Activated T-cell treated with anti-CD3 and anti-CD28 coated beads, Interleukin-2, amount 50 U/mL, for 72 hours (primary cell): ENCODE data around the gene CFAP119. TPM values are rescaled to one million over a fixed set of nuclear protein-coding genes. Genes with fewer than 3 reads are reported as not detected.
"Not testable (repeated sequence)": the region's sequence is repeated elsewhere in the genome, so short reads cannot be mapped to it uniquely, and the experiment has no call there.

ENCODE experiments used
- ATAC-seq, 2 donors: fragments of 150-1000 bp; cut with Tn5 transposase; replicated peaks in 1 of 2; 2 replicates each; pipeline ENCODE4 v1.10.0; 2021; ENCODE audit warnings: moderate library complexity in 2 of 2, mild to moderate bottlenecking in 1 of 2
- DNase-seq, 2 donors: peaks; one replicate each; pipeline ENCODE4 v3.0.0; 2021 to 2022; ENCODE audit warnings: mixed read lengths in 1 of 2
- H3K27ac Mint-ChIP-seq: one replicate; pipeline ENCODE4 v1.8.0; 2022; ENCODE audit warnings: mild to moderate bottlenecking, moderate library complexity, mixed read lengths
- H3K27me3 Mint-ChIP-seq: one replicate; pipeline ENCODE4 v1.8.0; 2022; ENCODE audit warnings: low read depth, mixed read lengths
- H3K36me3 Mint-ChIP-seq, 2 donors: one replicate each; pipeline ENCODE4 v1.8.0; 2022; ENCODE audit warnings: mixed read lengths in 2 of 2, mild to moderate bottlenecking in 1 of 2; ENCODE audit not compliant: insufficient read depth in 2 of 2
- H3K4me1 Mint-ChIP-seq: one replicate; pipeline ENCODE4 v1.8.0; 2022; ENCODE audit warnings: low read depth, mixed read lengths
- H3K4me3 Mint-ChIP-seq, 2 donors: one replicate each; pipeline ENCODE4 v1.8.0; 2022; ENCODE audit warnings: mild to moderate bottlenecking in 2 of 2, mixed read lengths in 2 of 2, moderate library complexity in 2 of 2
- H3K9me3 Mint-ChIP-seq, 2 donors: one replicate each; pipeline ENCODE4 v1.8.0; 2022; ENCODE audit warnings: mixed read lengths in 2 of 2
- total RNA-seq, 2 donors: library from RNA; stranded (reverse); gene quantifications; one replicate each; pipeline ENCODE4 v1.2.3, GENCODE V29; 2022

CFAP119 gene
- total RNA-seq, result 1 to 10 TPM; 3.2 to 4.7 TPM

DNA sequence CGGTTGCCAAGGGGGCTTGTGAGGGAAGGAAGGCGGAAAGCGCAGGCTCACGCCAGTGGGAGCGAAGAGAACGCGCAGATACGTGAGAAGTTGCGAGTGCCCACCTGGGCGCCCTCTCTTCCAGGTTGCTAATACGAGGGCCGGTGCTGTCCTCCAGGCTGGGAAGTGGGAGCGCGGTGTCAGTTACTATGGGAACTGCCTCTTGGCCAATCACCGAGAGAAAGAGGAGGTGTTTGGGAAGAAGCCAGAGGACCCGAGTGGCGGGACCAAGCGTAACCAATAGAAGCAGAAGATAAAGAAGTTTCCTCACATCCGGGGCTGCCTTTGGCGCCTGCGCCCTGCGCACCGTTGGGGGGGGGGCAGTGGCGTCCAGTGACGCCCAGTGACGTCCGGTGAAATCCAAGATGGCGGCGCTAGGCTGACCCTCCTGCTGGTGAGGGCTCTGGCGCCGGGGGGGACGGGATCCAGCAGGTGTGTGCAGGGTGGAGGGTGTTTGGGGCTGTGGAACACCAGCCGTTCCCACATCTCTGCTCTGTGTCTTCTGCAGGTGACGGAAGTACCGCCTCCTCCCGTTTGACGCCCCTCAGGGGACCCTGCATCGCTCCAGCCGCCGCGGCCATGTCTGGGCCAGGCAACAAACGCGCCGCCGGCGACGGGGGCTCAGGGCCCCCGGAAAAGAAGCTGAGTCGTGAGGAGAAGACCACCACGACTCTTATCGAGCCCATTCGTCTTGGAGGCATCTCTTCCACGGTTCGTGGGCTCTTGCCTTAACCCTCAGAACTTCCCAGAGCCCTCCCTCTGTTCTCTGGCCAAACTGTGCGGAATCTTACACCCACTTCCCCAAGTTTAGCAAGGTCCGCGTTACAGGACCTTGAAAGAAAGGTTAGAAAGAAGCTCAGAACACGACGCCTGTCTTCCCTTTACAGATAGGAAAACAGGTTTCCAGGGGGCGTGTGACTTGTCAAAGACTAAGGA is at the start of gene CFAP119, which contains the start of gene RNF40:
Gene CFAP119, minus strand, starts transcription at position 135 of the 975 bp plus-strand sequence. CDS start 314 bp downstream, outside the sequence.
Gene RNF40, plus strand, starts transcription at position 395 of the 975 bp plus-strand sequence. Its CDS starts 224 bp downstream, at position 619.
- DNase-seq (peak; percentile 95 to 96), ATAC-seq (peak; percentile 94 to 97)
- Mint-ChIP-seq H3K27me3 (no peaks in the 10 kb centered on the region), H3K4me3 (peak within 1 kb of the TSS; percentile 93 to 97), H3K4me1 (peaks cover 28% of the 10 kb centered on the region), H3K9me3 (no peaks in the 10 kb centered on the region), H3K36me3 (peaks cover 3 to 16% of the 10 kb centered on the region in 2 donors), H3K27ac (peak within 1 kb of the TSS; percentile 93)

DNA sequence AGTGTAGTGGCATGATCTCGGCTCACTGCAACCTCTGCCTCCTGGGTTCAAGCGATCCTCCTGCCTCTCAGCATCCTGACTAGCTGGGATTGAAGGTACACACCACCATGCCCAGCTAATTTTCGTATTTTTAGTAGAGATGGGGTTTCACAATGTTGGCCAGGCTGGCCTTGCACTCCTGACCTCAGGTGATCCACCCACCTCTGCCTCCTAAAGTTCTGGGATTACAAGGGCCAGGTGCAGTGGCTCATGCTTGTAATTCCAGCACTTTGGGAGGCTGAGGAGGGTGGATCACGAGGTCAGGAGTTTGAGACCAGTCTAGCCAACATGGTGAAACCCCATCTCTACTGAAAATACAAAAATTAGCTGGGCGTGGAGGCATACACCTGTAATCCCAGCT is 47.8 kb upstream of the CFAP119 start:
- H3K9me3 Mint-ChIP-seq, result not testable (repeated sequence)

DNA sequence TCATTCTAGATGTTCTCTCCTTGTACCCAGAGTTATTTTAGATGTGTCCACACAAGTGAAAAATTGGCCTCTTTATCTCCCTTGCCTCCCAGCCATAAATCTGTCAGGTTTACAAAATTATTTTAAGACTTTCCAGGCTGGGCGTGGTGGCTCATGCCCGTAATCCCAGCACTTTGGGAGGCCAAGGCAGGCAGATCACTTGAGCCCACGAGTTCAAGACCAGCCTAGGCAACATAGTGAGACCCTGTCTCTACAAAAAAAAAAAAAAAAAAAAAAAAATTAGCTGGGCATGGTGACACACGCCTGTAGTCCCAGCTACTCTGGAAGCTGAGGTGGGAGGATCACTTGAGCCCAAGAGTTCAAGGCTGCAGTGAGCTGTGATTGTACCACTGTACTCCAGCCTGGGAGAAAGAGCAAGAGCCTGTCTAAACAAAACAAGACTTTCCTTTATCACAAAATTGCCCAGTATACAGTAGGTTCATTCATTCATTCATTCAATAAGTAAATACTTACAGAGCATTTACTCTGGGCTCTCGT is 47.1 kb upstream of the CFAP119 start:
- peaks cover 28% of the 10 kb centered on the region for H3K4me1 Mint-ChIP-seq
- not testable (repeated sequence) for H3K27ac Mint-ChIP-seq, H3K36me3 Mint-ChIP-seq, H3K4me3 Mint-ChIP-seq, ATAC-seq, H3K27me3 Mint-ChIP-seq, H3K9me3 Mint-ChIP-seq, DNase-seq

More for the DNA sequence above, 47.8 kb upstream of the CFAP119 start:
- H3K27me3 Mint-ChIP-seq, H3K27ac Mint-ChIP-seq, H3K4me3 Mint-ChIP-seq, DNase-seq, H3K36me3 Mint-ChIP-seq, ATAC-seq: not testable (repeated sequence)
- H3K4me1 Mint-ChIP-seq, result peaks cover 31% of the 10 kb centered on the region

DNA sequence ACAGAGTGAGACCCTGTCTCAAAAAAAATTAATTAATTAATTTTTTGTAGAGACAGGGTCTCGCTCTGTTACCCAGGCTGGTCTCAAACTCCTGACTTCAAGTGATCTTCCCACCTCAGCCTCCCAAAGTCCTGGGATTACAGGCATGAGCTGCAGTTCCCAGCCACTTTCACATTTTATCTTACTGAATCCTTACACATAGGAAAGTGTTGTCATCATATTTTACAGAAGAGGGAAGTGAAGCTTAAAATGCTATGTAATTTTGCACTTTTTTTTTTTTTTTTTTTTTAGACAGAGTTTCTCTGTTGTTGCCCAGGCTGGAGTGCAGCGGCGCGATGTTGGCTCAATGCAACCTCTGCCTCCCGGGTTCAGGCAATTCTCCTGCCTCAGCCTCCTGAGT is 46.3 kb upstream of the CFAP119 start:
- Mint-ChIP-seq H3K4me1 (peaks cover 25% of the 10 kb centered on the region), H3K4me3 (no peak overlapping the region), H3K9me3 (no peaks in the 10 kb centered on the region), H3K36me3 (no peaks in the 10 kb centered on the region), H3K27ac (no peak overlapping the region), H3K27me3 (peaks cover 7% of the 10 kb centered on the region)
- no peak for ATAC-seq
- DNase-seq, result no peak

DNA sequence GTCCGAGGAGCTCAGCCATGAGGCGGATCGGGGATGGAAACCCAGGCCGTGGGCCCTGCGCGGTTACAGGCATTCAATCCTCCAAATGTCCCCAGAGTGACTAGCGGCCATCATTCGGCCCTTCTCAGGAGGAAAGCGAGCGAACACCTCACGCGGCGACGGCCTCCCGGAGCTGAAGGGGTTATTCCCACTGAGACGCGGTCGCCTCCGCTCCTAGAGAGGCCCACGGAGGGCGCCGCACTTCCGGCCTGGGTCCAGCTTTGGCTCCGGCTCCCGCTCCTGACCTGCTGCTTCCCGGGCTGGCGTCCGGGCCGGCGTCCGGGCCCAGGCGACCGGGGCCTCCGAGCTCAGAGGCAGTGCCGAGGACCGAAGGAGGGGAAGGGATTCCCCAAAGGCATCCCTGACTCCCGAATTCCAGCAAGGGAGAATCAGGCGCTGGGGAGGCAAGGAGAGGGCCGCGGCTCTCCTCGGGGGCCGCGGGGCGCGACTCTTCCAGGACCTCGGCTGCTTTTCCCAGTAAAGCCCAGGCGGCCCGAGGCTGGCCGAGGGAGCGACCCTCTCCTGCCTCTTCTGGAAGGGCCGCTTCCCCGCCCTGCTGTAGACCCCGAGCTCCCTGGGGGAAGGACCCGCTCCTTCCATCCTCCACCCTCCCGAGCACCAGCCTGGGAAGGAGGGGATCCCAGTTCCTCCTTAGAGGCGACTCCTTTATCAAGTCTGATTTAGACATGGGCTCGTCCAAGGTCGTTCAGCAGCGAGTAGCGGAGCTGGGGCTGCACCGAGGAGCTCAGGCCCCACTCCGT is 43.7 kb upstream of the CFAP119 start:
- peaks cover 7% of the 10 kb centered on the region for H3K27me3 Mint-ChIP-seq
- peak; percentile 57 to 69 for DNase-seq
- no peaks in the 10 kb centered on the region for H3K36me3 Mint-ChIP-seq
- peak; percentile 74 to 91 for ATAC-seq
- no peaks in the 10 kb centered on the region for H3K9me3 Mint-ChIP-seq
- H3K4me1 Mint-ChIP-seq, result peaks cover 30% of the 10 kb centered on the region
- peak overlapping the region; percentile 69 to 83 for H3K4me3 Mint-ChIP-seq
- peak overlapping the region; percentile 38 for H3K27ac Mint-ChIP-seq

DNA sequence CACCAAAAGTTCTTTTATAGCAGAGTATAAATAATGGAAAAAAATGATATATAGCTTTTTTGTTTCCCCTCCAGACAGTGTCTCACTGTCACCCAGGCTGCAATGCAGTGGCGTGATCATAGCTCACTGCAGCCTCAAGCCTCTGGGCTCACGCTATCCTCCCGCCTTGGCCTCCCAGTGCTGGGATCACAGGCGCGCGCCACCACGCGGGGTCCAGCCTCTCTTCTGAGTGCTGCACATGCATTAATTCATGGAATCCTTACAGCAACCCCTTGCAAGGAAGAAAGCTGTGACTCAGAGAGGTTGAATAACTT is 43.2 kb upstream of the CFAP119 start:
- peaks cover 7% of the 10 kb centered on the region for H3K27me3 Mint-ChIP-seq
- no peaks in the 10 kb centered on the region for H3K36me3 Mint-ChIP-seq
- ATAC-seq (peak; percentile 21 to 32), DNase-seq (peak; percentile 13 to 15)
- H3K27ac Mint-ChIP-seq, result peak overlapping the region; percentile 38
- peak overlapping the region; percentile 69 to 83 for H3K4me3 Mint-ChIP-seq
- H3K9me3 Mint-ChIP-seq, result no peaks in the 10 kb centered on the region
- peaks cover 30% of the 10 kb centered on the region for H3K4me1 Mint-ChIP-seq

DNA sequence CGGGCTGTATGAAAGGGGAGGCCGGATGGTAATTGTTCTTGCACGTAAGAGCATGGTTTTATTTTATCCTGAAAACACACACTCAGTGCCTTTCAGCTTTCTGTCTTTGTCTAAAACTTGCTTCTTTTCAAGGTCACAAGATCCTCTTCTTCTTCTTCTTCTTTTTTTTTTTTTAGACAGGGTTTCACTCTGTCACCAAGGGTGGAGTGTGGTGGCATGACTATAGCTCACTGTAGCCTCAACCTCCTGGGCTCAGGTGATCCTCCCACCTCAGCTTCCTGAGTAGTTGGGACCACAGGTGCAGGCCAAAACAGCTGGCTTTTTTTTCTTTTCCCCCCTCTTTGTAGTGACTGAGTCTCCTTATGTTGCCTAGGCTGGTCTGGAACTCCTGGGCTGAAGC is 41.1 kb upstream of the CFAP119 start:
- no peak overlapping the region for H3K27ac Mint-ChIP-seq

DNA sequence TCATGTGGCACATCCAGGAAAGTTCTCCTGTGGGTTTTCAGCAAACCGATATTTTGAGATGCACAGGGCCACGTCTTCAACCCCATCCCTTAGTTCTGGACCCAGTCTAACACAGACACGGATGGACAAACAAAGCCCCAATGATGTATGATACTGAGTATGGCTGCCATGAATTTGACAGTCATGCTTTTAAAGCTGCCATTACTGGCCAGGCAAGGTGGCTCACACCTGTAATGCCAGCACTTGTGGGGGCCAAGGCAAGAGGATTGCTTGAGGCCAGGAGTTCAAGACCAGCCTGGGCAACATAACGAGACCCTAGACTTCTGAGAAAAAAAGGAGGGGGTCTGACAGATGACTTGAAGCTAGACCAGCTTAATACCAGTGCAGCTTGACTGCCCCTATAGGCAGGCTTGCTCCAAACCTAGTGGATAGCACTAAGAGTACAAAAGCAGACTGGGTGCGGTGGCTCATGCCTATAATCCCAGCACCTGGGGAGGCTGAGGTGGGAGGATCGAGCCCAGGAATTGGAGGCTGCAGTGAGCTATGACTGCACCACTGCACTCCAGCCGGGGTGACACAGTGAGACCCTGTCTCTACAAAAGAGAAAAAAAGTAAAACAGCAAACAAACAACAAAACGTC is 35.9 kb upstream of the CFAP119 start:
- Mint-ChIP-seq H3K27ac (no peak overlapping the region), H3K36me3 (no peaks in the 10 kb centered on the region), H3K4me3 (no peak overlapping the region), H3K27me3 (no peaks in the 10 kb centered on the region), H3K9me3 (no peaks in the 10 kb centered on the region), H3K4me1 (peaks cover 2% of the 10 kb centered on the region)
- ATAC-seq, result no peak
- no peak for DNase-seq

More for the DNA sequence above, 41.1 kb upstream of the CFAP119 start:
- H3K27me3 Mint-ChIP-seq, result peaks cover 7% of the 10 kb centered on the region
- H3K4me1 Mint-ChIP-seq, result peaks cover 30% of the 10 kb centered on the region
- H3K36me3 Mint-ChIP-seq, result no peaks in the 10 kb centered on the region
- ATAC-seq (no peak), DNase-seq (no peak)
- no peaks in the 10 kb centered on the region for H3K9me3 Mint-ChIP-seq
- no peak overlapping the region for H3K4me3 Mint-ChIP-seq

DNA sequence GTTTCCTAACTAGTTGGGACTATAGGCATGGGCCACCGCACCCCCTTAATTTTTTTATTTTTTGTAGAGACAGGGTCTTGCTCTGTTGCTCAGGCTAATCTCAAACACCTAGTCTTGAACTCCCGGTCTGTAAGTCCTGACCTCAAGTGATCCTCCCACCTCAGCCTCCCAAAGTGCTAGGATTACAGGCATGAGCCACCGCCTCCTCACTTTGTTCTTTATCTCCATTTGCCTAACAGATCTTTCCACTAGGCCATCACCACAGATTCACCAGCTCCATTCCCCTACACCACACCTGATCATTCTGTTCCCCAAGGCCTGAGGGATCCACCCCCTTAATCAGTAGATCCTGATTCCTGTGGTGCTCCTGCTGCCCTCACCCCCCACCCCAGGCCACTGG is 32.8 kb upstream of the CFAP119 start:
- Mint-ChIP-seq H3K4me3 (no peak overlapping the region), H3K9me3 (no peaks in the 10 kb centered on the region), H3K4me1 (no peaks in the 10 kb centered on the region), H3K27ac (no peak overlapping the region), H3K27me3 (no peaks in the 10 kb centered on the region), H3K36me3 (no peaks in the 10 kb centered on the region)
- ATAC-seq (no peak), DNase-seq (no peak)

DNA sequence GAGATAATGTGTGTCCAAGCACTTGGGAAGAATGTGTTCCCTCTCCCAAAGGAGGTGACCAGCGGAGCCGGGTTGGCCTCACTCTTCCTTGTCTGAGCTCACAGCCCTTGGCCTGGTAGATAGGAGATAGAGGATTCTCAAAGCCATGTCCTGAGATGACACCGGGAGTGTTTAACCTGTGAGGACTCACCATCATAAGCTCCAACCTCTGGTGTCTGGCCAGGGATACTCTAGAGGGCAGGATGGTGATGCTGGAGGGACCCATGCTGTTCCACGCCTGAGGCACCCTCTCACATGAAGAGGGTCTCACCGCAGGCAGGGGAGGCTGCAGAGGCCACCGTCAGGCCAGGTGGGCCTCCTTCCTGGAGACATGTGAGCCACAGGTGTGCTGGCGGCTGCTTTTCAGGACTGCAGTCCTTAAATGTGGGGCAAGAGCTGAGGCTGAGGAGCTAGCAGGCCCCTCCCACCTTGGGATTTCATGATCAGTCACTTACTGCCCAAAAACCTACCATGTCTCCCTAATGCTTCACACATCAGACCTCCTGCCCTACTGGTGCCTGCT is 31.7 kb upstream of the CFAP119 start:
- Mint-ChIP-seq H3K9me3 (no peaks in the 10 kb centered on the region), H3K27me3 (no peaks in the 10 kb centered on the region), H3K4me3 (no peak overlapping the region), H3K4me1 (no peaks in the 10 kb centered on the region), H3K36me3 (no peaks in the 10 kb centered on the region), H3K27ac (no peak overlapping the region)
- ATAC-seq (no peak), DNase-seq (no peak)

DNA sequence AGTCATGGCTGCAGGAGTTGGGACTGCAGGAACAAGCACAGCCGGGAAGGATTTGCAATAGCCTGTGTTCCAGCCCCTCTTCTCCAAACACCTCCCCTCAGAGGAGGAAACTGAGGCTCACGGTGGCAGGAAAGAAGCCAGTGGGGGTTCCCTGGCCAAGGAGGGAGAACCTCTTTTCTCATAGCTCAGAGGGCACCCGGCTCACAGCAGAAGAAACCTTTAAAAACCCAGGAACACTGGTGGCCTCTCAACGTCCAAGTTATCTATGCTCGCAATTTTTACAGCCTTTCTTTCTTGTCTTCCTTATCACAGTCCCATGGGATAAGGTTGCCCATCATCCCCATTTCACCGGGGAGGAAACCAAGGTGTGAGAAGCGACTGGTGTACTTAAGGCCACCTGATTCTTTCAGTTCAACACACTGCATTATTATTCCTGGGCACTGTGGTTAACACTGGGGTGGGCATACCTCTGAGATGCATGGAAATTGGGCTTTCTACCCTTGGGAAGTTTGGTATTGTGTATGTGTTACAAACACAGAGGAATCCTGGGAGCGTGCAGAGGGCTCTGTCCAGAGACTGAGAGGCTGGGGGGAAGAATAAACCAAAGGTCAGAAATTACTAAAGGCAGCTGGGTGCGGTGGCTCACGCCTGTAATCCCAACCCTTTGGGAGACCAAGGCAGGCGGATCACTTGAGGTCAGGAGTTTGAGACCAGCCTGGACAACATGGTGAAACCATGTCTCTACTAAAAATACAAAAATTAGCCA is 25.9 kb upstream of the CFAP119 start:
- Mint-ChIP-seq H3K27ac (no peak overlapping the region), H3K36me3 (peaks cover 0 to 1% of the 10 kb centered on the region in 2 donors), H3K4me1 (peaks cover 16% of the 10 kb centered on the region), H3K9me3 (no peaks in the 10 kb centered on the region), H3K27me3 (no peaks in the 10 kb centered on the region), H3K4me3 (peak overlapping the region; percentile 84 to 93)
- DNase-seq, result no peak
- no peak for ATAC-seq
